ENCODE results near the gene LFNG. TPM values are rescaled to one million over a fixed set of nuclear protein-coding genes. Genes with fewer than 3 reads are reported as not detected.

The LFNG gene
- total RNA-seq, 1 donor from 2014 or later: 8.7 TPM

DNA sequence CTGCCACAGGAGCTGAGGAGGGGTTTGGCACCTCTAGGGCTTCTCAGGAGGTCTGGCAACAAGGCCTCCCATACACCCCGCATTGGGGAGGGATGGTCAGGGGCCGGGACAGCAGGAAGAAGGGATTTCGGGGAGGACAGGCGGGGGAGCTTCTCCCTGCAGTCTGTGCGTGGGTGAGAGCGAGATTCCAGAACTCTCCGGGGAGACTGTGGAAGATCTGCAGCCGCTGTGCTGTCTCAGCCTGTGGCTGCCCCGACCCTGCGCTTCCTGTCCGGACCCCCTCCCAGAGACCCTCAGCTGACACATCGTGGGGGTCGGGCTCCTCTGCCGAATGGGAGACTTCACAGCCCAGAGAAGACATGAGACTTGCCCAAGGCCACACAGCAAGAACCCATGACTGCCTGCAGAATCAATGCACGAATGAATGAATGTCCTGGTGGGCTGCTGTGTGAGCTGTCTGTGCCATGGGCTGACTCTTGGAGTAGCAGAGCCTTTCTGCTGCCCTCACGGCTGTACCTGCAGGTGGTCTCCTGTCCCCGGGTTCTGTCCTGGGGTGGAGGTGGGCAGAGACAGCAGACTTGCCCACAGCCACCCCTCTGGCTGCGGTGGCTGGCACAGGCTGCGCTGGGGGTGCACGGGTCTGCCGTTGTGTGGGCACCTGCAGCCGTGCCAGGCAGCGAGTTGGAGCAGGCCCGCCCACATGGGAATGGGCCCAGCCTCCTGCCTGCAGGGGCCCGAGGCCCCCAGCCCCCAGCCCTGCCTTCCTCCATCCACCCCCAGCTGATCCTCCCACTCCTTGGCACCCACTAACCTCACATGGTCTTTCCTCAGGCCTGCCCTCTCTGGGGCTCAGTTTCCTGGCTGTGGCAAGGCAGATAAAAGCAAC is 16.3 kb upstream of the LFNG start:
- no peak for DNase-seq

DNA sequence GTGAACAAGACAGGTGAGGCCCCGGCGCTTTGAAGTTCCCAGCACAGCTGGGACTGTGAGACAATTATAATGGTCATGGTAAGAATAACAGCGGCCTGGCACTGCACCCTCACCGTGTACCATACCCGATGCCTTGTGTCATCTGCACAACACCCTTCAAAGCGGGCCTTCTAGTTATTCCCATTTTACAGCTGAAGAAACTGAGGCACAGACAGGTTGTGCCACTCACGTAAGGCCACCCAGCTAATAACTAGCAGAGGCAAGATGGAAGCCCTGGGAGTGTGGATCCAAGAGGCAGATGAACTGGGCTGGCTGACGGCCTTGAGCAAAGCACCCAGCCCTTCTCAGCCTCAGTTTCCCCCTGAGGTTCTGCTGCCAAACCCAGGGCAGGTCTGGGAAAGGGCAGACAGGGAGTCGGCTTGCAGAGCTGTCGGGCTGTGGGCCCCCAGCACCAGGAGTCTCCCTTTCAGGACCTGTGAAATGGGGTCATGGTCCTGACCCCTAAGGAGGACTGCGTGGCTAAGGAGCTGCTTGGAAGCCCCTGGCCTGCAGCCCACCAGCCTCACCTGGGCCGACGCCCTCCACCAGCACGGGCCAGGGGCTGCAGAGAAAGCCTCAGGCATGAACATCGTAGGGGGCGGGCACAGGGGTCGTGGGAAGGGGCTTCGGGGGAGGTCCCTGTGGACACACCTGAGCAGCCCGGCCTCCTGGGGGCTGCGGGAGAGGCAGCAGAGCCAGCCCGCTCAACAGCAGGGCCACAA is 15.3 kb upstream of the LFNG start:
- no peak for DNase-seq

DNA sequence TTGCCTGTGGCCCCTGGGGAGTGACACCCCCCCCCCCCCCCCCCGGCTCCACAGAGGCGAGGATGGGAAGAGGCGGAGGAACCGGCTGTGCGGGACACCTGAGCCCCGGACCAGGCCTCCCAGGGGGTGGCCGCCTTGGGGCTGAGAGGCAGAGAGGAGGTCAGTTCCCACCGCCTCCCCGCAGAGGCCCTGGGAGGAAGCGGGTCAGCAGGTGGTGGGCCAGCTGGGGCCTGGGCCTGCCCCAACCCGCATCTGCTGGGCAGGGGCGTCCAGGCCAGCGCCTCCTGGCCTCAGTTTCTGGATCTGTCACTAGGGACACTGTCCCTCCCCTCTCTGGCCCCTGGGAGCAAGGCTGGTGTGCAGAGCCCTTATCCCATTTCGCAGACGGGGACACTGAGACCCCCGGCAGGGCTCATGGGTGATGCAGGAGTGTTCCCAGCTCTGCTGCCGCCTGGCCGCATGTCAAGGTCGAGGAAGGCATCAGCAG is 14.6 kb upstream of the LFNG start:
- no peak for DNase-seq

DNA sequence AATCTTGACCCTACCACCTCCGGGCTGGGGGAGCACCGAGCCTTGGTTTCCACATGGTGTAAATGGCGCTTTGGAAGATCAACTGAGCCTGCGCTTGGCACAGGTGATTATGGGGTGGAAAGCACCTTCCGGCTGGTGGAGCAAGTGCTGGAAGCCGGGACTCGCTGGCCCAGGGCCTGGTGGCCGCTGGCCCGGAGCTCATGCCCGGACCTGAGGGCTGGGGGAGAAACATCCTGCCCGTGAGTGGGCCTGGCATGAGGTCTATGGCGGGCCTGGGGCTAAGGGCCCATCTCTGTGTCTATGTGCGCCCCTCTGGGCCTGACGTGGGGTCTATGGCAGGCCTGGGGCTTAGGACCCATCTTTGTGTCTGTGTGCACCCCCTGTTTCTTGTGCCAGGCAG is 14.2 kb upstream of the LFNG start:
- DNase-seq: no peak

DNA sequence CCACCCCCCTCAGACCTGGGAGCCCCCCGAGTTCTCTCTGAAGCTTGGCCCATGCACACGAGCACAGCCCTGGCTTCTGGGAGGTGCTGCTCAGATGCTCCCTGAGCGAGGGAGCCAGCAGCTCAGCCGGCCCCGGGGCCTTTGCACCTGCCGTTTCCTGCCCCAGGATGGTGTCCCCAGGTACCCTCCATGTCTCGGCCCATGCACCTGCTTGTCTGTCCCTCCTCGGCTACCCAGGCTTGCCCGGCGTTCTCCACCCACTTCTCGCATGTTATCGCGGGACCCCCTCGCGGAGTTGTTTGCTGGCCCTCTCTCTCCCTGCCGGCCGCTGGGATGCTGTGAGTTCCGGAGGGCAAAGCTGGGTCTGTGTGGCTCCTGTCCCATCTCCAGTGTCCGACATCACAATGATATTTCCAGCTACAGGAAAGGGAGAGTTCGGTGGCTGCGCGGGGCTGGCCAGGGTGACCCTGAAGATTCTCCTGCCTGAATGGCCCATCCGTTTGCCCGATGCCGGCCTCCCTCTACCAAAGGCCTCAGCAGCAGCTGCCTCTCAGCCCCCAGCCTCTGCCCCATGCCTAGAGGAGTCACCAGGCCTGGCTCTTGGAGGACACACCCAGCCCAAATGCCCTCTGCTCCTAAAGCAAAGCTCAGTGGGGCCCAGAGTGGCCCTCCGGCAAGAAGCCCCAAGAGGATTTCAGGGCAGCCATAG is 12.2 kb upstream of the LFNG start:
- no peak for DNase-seq

DNA sequence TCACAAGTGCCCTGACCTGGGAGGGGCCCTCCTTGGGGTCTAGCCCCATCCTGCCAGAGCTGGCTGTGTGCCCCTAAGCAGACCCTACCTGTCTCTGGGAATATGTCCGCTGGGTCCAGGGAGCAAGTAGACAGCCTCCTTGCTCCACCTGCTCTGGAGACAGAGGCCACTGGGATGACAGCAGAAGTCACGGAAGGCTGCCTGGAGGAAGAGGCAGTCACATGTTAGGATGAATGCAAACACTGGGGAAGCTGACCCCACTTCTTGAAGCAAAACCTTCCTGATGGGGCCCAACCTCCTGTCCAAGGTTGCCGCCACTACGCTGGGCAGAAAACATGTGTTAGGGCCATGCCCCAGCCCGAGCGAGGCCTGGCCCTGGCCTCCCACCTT is 11.7 kb upstream of the LFNG start:
- no peak for DNase-seq

DNA sequence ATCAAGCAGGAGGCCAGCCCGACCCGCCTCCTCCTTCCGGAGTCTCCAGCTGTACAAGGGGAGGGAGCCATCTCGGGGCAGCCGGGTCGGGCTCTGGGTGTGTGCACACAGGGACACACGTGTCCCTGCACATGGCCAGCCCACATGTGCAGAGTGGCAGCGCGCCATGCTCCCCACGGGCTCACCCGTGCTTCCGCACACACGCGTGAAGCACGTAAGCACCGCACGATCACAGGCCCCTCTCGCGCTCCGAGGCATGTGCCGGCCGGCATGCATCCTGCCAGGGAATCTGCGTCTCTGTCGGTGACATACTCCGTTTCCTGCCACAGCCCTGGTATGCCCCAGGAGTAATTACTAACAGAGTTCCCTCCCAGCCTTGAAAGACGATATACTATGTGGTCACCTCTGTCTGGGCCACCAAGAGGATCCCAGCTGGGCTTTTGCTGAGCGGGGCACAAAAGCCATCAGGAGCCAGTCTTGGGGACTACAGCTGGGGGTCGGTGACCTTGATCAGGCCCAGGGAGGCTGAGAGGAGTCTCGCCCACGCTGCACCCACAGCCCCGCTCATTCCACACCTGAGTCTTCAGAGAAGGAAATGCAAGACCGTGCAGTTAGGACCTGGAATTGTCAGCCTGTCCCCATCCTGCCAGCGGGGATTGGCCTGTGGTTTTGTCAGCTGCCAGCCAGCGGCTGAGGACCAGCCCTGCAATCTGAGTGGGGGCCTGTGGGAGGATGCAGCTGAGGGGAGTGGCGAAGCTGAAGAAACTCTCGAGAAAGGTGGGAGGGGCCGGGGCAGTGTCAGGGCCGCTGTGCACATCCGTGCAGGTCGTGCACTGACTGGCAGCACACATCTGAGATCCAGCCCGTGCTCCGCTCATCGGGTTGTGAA is 11.0 kb upstream of the LFNG start:
- no peak for DNase-seq

DNA sequence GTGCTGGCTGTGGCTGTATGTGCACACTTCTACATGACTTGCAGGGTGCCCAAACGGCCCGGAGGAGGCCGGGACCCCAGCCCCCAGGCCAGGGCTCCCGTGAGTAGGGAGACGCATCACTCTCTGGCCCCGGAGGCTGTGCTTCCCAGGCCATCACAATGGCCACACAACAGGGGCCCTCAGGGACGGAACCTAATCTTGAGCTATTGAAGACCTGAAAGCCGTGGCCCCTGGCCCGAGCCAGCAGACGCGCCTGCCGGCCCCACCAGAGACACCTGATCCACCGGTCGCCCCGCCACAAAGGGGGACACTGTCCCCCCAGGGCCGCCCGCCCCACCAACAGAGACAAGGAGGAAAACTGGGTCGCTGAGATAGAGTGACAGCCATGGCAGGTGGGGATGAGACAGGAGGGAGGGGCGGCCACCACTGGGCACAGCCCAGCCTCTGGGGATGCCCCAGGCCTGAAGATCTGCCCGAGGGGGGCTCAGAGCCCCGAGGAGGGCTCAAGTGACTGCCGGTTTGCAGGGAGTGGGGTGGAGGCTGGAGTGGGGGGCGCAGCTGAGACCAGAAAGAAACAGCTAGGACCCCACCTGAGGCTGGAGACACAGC is 10.2 kb upstream of the LFNG start:
- no peak for DNase-seq

DNA sequence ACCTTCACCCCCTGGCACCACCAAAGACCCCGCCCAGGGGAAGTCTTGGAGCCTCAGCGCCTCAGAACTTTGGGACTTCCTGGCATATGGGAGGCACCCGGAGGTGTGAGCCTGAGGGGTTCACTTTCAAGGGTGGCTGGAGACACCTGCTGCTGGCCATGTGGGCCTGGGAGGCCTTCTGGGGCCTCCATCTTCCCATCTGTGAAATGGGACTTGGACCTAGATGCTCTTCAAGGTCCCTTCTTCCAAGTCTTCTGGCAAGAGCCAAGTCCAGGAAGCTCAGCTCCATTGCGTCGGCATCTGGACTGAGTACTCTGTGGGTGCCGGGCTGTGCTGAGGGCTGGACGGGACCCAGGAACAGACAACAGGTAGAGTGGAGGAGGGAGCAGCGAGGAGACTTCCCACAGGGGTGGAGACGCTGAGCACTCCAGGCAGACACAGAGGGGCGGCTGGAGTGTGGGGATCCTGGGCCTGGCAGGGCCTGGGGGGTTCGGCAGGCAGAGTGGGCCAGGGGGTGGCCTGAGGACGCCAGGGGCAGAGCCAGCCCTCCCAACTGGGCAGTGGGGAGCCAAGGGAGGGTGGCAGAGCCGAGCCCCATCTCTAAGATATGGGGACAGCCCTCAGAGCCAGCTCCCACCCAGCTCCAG is 9.3 kb upstream of the LFNG start:
- DNase-seq: no peak

DNA sequence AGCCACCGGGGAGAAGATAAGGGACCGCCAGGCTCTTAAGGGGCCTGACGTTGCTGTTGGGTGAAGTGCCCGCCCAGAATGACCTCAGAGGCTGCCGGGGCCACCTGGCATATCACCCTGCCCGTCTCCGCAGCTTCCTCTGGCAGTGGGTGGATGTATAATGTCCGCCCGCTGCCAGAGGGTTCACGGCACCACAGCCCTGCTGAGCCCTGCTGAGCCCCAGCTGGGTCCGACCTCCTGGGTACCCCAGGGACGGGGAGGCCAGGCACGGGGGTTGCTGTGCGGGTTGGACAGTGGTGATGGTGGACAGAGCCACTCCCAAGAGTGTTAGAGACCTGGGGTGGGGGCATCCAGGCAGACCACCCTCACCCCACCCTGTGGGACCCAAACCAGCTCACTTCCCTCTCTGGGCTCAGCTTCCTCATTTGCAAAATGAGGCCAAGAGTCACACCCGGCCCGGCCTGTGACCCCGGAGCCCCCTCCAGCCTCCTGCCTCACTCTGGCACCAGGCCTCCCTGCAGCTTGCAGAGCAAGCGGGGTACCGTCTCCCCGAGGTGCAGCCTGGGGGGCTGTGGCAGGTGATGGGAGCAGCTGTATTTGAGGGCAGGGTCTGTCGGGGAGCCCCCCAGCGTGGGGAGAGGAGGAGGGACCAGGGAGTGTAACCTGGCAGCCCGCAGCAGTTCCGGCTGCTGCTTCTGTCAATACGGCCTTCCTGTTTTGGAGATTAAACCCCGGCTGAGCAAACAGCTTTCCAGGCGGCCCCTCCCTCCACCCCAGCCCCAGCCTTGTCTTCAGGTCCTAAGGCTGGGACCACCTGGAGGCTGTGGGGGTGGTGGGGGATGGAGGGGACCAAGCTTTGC is 8.4 kb upstream of the LFNG start:
- no peak for DNase-seq

DNA sequence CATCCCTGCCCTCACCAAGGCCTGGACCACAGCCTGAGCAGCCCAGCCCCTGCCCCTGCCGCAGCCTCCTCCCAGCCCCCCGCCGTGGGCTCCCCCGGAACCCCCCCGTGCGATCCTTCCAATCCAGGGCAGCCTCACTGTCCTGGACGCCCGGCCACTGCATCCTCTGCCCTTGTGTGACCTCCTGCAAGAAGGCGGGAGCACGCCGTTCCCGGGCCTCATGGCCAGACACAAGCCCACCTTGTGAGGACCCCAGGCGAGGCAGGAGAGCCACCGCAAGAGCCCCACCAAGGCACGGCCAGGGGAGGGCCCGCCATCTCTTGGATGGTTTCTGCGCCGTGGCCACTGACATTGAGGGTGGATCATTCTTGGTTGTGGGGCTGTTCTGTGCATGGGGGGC is 7.8 kb upstream of the LFNG start:
- DNase-seq: no peak

DNA sequence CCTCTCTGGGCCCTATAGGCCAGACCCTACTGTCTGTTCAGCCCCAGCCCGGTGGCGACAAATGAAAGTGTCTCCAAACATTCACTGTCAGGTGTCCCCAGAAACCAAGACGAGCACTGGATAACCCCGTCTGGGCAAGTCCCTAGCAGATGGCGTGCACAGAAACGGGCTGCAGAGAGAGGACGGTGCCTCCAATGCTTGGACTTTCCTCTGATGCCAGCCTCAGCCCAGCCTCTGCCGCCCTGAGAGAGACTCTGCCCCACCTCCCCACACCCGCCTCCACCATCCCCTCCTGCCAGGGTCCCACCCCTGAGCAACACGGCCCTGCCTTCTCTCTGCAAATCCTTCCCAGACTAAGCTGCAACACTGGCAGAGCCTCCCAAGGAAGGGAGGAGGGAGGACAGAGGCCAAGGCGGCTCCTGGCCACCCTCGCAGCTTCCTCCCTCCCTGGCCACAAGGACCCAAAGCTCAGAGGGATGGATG is 7.4 kb upstream of the LFNG start:
- no peak for DNase-seq

DNA sequence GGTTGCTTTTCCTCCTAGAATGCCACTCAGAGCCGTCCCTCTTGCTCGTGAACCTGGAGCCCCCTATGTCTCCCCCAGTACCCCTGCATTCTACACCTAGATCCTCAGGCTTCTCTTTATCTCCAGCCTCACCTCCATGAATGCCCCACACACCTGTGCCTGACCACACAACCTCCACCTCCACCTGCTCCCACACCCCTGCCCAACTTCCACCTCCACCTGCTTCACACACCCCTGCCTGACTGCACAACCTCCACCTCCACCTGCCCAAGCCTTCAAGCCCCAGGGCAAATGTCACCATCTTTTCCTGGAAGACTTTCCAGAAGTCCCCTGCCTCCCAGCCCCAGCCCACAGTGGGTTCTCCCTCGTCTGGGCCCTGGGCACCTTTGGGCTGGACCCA is 6.9 kb upstream of the LFNG start:
- no peak for DNase-seq

DNA sequence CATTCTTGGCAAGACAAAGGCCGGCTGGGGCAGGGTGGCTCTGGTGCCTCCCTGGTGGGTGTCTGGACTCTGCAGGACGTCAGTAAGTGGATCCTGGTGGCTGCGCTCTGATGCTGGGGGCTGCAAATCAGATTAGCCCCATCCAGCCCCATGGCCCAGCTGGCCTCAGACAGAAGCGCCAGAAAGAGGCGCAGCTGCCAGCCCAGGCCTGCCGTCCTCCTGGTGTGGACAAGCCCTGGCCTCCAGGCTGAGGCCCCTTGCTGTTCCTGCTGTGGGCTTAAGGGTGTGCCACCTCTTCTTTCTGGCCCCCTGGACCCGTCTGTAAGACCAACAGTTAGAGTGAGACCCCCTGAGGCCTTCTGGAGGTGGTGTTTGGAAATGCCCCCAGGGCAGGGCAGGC is 5.9 kb upstream of the LFNG start:
- DNase-seq: no peak

DNA sequence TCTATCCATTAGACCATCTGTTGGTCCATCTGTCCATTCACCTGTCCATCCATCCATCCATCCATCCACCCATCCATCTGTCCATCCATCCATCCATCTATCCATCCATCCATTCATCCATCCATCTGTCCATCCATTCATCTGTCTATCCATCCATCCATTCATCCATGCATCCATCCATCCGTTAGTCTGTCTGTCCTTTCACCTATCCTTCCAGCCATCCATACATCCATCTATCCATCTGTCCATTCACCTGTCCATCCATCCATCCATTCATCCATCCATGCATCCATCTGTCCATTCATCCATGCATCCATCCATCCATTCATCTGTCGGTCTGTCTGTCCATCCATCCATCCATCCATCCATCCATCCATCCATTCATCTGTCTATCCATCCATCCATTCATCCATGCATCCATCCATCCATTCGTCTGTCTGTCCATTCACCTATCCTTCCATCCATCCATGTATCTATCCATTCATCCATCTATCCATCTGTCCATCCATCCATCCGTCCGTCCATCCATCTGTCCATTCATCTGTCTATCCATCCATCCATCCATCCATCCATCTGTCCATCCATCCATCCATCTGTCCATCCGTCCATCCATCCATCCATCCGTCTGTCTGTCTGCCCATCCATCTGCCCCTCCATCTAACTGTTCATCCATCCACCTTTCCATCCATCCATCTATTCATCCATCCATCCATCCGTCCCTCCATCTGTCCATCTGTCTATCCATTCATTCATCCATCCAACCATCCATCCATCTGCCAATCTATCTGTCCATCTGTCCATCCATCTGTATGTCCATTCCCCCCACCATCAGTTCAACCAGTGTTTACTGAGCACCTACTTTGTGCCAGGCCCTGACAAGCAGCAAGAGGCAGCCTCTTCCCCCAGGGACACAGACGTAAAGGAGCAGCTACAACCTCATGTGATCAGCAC is 4.8 kb upstream of the LFNG start:
- no peak for DNase-seq

DNA sequence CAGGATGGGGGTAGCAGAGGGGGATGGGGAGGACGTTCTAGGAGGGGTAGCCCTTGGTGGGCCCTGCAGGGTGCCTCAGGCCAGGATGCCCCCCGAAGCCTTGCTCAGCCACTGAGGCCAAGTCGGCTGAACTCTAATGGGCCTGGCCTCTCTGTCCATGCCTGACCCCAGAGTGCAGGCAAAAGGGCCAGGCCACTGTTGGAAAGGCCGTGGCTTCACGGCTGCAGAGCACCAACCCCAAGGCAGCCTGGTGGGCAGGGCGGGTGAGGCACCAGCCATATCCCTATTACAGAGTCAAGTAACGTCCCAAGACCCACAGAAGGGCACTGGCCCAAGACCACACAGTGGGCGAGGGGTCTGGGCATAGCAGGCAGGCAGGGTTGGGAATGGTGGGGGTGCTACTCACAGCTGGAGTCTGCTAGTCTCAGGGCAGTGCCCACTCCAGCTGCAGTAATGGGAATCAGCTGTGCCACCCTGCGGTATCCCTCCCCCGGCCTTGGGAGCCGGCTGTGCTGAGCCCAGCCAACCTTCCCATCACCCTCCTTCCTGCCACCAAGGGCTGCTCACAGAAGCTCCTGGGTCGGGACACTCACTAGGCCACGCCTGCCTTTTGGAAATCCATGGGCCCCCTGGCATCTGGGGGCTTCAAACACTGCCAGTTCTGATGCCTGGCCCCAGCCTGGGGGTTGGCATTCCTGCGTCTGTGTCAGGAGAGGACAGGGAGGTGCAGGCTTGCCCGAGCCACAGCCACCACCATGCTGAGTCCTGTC is 4.0 kb upstream of the LFNG start:
- DNase-seq: no peak

DNA sequence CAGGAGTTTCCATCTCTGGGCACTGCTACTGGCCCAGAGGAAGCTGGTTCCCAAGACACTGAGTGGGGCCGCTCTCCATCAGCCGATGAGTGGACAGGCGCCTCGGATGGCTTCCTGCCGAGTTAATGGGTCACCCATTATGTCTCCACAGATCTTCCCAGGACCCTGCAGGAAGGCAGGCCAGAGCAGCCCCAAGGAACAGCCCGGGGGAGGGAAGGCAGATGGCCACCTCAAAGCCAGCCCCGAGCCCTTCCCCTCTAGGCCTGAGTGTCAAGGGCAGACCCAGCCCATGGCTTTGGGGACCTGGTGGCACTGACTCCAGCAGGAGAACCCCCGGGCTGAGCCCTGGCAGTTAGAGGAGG is 3.4 kb upstream of the LFNG start:
- DNase-seq: no peak

DNA sequence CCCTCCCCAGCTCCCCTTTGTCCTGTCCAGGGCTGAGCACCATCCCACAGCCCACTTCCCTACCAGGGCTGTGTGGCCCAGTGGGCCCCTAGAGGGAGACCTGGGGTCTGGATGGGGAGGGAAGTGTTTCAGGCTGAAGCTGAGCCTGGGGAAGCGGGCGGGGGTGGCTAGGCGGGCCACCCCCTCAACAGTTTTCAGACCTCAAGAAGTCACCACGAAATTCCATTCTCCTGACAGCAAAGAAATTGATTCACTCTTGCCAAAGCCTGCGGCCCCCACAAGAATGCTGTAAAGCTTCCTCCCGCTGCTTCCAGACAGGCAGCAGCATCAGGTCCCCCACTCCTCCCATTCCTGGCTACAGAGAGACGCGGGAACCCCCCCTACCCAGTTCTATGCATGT is 2.5 kb upstream of the LFNG start:
- DNase-seq: no peak
